SU-DHL-6 (cell line): ENCODE measurements around the gene FXYD4.

Source experiments
- EZH2phosphoT487 ChIP-seq: fragments of 200-600 bp; sonication (generic), shearing (Covaris generic); conservative IDR thresholded peaks from 2 replicates; pipeline ENCODE4 v1.6.1; 2018; ENCODE audit warnings: mild to moderate bottlenecking, antibody characterized with exemption, low read length, moderate library complexity, mixed read lengths
- TF ChIP-seq, protein P1 (sequence below): fragments of 200-600 bp; sonication (generic); IDR thresholded peaks from one replicate; pipeline ENCODE4 v1.5.1; 2017; ENCODE audit warnings: antibody characterized with exemption, mild to moderate bottlenecking, low read length, moderate library complexity; ENCODE audit not compliant: insufficient read depth, poor library complexity, severe bottlenecking

DNA sequence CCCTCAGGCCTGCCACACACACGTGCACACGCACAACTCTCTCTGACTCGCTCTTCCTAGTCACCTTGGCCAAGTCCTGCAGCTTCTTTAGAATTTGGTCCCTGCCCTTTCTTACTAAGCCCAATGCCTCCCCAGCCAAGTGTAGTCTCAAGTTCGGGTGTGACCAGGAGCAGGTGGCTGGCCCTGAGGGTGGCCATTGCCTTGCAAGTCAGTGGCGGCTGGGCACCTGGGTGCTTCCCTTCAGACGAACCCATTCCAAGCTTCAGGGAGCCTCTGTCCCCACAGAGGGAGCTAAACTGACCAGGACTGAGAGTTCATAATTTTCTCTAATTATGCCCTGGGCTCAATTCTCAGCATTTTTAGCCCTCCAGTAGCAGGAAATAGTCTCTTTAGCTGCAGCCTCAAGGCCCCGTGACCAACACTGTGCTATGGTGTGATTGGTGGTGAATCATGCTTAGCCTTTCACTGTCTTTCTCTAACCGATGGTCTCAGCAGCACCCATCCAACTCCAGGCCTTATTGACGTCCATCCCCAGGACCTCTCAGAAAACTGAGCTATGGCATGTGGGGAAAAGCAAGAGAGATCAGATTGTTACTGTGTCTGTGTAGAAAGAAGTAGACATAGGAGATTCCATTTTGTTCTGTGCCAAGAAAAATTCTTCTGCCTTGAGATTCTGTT lies 34.7 kb upstream of the FXYD4 start:
- TF ChIP-seq, protein P1, sequence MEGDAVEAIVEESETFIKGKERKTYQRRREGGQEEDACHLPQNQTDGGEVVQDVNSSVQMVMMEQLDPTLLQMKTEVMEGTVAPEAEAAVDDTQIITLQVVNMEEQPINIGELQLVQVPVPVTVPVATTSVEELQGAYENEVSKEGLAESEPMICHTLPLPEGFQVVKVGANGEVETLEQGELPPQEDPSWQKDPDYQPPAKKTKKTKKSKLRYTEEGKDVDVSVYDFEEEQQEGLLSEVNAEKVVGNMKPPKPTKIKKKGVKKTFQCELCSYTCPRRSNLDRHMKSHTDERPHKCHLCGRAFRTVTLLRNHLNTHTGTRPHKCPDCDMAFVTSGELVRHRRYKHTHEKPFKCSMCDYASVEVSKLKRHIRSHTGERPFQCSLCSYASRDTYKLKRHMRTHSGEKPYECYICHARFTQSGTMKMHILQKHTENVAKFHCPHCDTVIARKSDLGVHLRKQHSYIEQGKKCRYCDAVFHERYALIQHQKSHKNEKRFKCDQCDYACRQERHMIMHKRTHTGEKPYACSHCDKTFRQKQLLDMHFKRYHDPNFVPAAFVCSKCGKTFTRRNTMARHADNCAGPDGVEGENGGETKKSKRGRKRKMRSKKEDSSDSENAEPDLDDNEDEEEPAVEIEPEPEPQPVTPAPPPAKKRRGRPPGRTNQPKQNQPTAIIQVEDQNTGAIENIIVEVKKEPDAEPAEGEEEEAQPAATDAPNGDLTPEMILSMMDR = no peak
- no peak for TF ChIP-seq EZH2phosphoT487
